SK-N-MC (cell line): Measurements from ENCODE around the gene FAIM2.

ENCODE experiments used
- DNase-seq: peaks from one replicate; pipeline ENCODE4 v3.0.0-alpha.2; 2011; ENCODE audit warnings: low read depth, low spot score
- H3K27ac ChIP-seq: fragments of 200-600 bp; sonication (generic); 2 replicates; pipeline ENCODE4 v1.5.1; 2016; ENCODE audit warnings: mixed run types
- H3K36me3 ChIP-seq: fragments of 200-600 bp; sonication (generic); 2 replicates; pipeline ENCODE4 v1.6.1; 2017; ENCODE audit warnings: antibody characterized with exemption, low read length, mixed read lengths; ENCODE audit not compliant: insufficient read depth
- H3K4me3 ChIP-seq: fragments of 200-600 bp; sonication (generic); 2 replicates; pipeline ENCODE4 v1.5.1; 2016
- H3K9ac ChIP-seq: fragments of 200-600 bp; sonication (generic); 2 replicates; pipeline ENCODE4 v1.8.0; 2017; ENCODE audit warnings: mixed run types, mixed read lengths; ENCODE audit not compliant: insufficient read length
- H3K9me3 ChIP-seq: fragments of 200-600 bp; sonication (generic); 2 replicates; pipeline ENCODE4 v1.6.1; 2017; ENCODE audit warnings: low read depth, mild to moderate bottlenecking, antibody characterized with exemption, low read length, moderate library complexity, mixed read lengths
- EZH2 ChIP-seq: fragments of 200-600 bp; sonication (generic); IDR thresholded peaks from one replicate; pipeline ENCODE4 v1.6.1; 2017; ENCODE audit warnings: antibody characterized with exemption
- FOXP2 ChIP-seq: optimal IDR thresholded peaks from 2 replicates; pipeline ENCODE3; 2011; ENCODE audit warnings: mild to moderate bottlenecking, moderate library complexity; ENCODE audit not compliant: insufficient read depth; ENCODE audit errors: extremely low read length, control extremely low read depth
- POLR2AphosphoS5 ChIP-seq: IDR thresholded peaks from 2 replicates; pipeline ENCODE4 v1.6.1; 2012; ENCODE audit warnings: mild to moderate bottlenecking, low read depth, low read length, borderline replicate concordance

The FAIM2 gene

GRCh38 chr12:49891012-49891411 lies 12.7 kb downstream of the FAIM2 start:
- no peak overlapping the region for H3K4me3 ChIP-seq

GRCh38 chr12:49890096-49890461 lies 13.6 kb downstream of the FAIM2 start:
- Histone ChIP-seq H3K9me3 (no peaks in the 10 kb centered on the region), H3K27ac (no peak overlapping the region), H3K9ac (no peak overlapping the region), H3K36me3 (no peaks in the 10 kb centered on the region), H3K4me3 (no peak overlapping the region)
- no peak for DNase-seq
- no peak for TF ChIP-seq FOXP2
- no peak for TF ChIP-seq EZH2
- TF ChIP-seq POLR2AphosphoS5 = no peak

More at GRCh38 chr12:49891012-49891411, 12.7 kb downstream of the FAIM2 start:
- H3K27ac ChIP-seq = no peak overlapping the region
- H3K9me3 ChIP-seq = no peaks in the 10 kb centered on the region
- no peak for TF ChIP-seq EZH2
- no peak for TF ChIP-seq POLR2AphosphoS5
- TF ChIP-seq FOXP2 = no peak
- DNase-seq = no peak
- H3K36me3 ChIP-seq = no peaks in the 10 kb centered on the region
- H3K9ac ChIP-seq = no peak overlapping the region

- H3K4me3 ChIP-seq = no peak overlapping the region
Observed at GRCh38 chr12:49889361-49890095, 14.2 kb downstream of the FAIM2 start.

GRCh38 chr12:49888461-49889151 lies 15.1 kb downstream of the FAIM2 start:
- no peak for DNase-seq
- H3K27ac ChIP-seq = no peak overlapping the region

More at GRCh38 chr12:49889361-49890095, 14.2 kb downstream of the FAIM2 start:
- no peak for DNase-seq
- Histone ChIP-seq H3K36me3 (no peaks in the 10 kb centered on the region), H3K9ac (no peak overlapping the region), H3K9me3 (no peaks in the 10 kb centered on the region), H3K27ac (no peak overlapping the region)
- no peak for TF ChIP-seq FOXP2
- TF ChIP-seq EZH2 = no peak

GRCh38 chr12:49887536-49888401 lies 15.9 kb downstream of the FAIM2 start:
- no peaks in the 10 kb centered on the region for H3K36me3 ChIP-seq
- DNase-seq = no peak
- no peak overlapping the region for H3K4me3 ChIP-seq
- no peak for TF ChIP-seq POLR2AphosphoS5
- TF ChIP-seq FOXP2 = no peak
- TF ChIP-seq EZH2 = no peak
- H3K27ac ChIP-seq = no peak overlapping the region
- H3K9ac ChIP-seq = no peak overlapping the region
- H3K9me3 ChIP-seq = no peaks in the 10 kb centered on the region

More at GRCh38 chr12:49888461-49889151, 15.1 kb downstream of the FAIM2 start:
- Histone ChIP-seq H3K36me3 (no peaks in the 10 kb centered on the region), H3K9ac (no peak overlapping the region), H3K9me3 (no peaks in the 10 kb centered on the region), H3K4me3 (no peak overlapping the region)
- TF ChIP-seq EZH2 (no peak), POLR2AphosphoS5 (no peak), FOXP2 (no peak)

- no peak overlapping the region for H3K27ac ChIP-seq
- no peaks in the 10 kb centered on the region for H3K9me3 ChIP-seq
- no peak for DNase-seq
- TF ChIP-seq POLR2AphosphoS5 (no peak), FOXP2 (no peak)
- no peak overlapping the region for H3K4me3 ChIP-seq
- no peaks in the 10 kb centered on the region for H3K36me3 ChIP-seq
- H3K9ac ChIP-seq = no peak overlapping the region
Observed at GRCh38 chr12:49887091-49887490, 16.6 kb downstream of the FAIM2 start.

GRCh38 chr12:49885663-49886461 lies 17.8 kb downstream of the FAIM2 start:
- no peak for TF ChIP-seq FOXP2
- no peak for TF ChIP-seq EZH2
- no peak for TF ChIP-seq POLR2AphosphoS5
- Histone ChIP-seq H3K9me3 (no peaks in the 10 kb centered on the region), H3K4me3 (no peak overlapping the region), H3K9ac (no peak overlapping the region), H3K36me3 (no peaks in the 10 kb centered on the region), H3K27ac (no peak overlapping the region)
- DNase-seq = no peak
